GM20431 (cell line): ENCODE measurements around the gene SMARCD3.

ENCODE experiments used
- in situ Hi-C: fragments of 300-500 bp; cut with MseI, MboI; formaldehyde crosslinking; loops from one replicate; pipeline ENCODE4 v1.15.0; 2020; ENCODE audit warnings: low sequenced_read_pairs; ENCODE audit not compliant: unreplicated experiment

SMARCD3 gene

DNA sequence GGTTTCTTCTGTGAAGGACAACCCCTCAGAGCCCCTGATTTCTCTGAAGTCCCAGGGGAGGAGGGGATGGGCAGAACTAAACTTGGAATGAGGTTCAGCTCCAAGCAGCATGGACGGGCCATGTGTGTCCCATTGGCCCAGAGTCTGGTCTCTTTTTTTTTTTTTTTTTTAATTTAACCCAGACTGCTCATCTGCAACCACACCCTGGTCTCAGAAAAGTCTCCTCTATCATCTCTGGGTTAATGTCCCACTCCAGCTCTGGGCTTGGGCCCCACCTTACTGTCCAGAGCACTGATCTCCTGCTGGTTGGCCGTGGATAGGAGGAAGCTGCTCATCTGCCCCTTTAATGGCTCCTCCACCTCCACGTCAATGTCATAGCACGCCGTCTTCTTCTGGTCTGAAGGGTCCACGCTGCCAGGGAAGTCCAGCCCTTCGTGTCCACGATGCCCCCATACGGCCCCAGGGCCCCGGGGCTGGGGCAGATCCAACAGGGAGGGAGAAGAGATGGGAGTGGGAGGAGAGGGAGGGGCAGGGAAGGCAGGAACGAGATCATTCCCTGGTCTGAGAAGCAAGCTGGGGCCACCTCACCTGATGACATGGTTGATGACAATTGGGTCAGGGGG, 8.5 kb downstream of the SMARCD3 start:
- in situ Hi-C loops = no loop called here

DNA sequence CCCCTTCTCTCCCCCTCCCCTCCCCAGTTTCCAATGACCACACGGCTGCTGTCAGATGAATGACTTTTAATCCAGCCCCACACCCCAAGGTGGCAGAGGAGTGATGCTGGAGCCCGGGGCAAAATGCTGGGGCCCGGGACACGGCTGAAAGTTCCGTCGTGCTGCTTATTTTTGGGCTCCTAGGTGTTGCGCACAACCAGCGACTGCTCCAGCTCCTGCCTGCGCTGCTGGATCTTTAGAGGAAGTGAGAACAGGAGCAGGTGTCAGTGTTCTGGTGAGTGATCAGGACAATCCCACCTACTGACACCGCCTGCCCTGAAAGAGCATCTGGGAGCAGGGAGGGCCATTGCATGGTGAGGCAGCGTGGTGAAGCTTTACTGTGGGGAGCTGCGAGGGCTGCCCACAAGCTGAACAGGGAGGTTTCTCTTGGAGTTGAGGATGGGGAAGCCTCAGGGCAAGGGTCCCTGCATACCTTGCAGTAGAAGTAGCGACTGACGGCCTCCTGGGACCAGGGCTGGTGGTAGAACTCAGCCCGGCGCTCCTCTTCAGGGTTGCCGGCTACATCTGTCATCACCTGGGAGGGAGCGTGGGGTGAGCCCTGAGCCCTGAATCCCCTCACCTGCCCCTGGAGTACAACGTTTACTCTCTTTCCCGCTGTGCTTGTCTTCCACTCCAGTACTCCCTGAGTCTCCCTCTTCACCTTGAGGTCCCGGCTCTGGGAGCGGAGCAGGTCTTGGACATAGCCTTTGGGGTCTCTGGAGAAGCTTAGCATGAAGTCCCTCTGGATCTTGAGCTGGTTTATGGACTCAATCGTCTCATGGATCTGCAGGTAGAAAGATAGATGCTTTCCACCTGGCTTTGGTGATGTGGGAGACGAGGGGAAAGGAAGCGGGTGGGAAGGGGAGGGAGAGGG, 9.3 kb downstream of the SMARCD3 start:
- in situ Hi-C loops = no loop called here

DNA sequence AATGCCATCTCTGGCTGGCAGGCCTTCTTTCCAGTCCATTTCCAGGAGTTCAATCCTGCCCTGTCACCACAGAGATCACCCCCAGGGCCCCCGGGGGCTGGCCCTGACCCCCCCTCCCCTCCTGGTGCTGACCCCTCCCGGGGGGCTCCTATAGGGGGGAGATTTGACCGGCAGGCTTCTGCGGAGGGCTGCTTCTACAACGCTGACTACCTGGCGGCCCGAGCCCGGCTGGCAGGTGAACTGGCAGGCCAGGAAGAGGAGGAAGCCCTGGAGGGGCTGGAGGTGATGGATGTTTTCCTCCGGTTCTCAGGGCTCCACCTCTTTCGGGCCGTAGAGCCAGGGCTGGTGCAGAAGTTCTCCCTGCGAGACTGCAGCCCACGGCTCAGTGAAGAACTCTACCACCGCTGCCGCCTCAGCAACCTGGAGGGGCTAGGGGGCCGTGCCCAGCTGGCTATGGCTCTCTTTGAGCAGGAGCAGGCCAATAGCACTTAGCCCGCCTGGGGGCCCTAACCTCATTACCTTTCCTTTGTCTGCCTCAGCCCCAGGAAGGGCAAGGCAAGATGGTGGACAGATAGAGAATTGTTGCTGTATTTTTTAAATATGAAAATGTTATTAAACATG, 10.2 kb downstream of the SMARCD3 start:
- in situ Hi-C loops = no loop called here

DNA sequence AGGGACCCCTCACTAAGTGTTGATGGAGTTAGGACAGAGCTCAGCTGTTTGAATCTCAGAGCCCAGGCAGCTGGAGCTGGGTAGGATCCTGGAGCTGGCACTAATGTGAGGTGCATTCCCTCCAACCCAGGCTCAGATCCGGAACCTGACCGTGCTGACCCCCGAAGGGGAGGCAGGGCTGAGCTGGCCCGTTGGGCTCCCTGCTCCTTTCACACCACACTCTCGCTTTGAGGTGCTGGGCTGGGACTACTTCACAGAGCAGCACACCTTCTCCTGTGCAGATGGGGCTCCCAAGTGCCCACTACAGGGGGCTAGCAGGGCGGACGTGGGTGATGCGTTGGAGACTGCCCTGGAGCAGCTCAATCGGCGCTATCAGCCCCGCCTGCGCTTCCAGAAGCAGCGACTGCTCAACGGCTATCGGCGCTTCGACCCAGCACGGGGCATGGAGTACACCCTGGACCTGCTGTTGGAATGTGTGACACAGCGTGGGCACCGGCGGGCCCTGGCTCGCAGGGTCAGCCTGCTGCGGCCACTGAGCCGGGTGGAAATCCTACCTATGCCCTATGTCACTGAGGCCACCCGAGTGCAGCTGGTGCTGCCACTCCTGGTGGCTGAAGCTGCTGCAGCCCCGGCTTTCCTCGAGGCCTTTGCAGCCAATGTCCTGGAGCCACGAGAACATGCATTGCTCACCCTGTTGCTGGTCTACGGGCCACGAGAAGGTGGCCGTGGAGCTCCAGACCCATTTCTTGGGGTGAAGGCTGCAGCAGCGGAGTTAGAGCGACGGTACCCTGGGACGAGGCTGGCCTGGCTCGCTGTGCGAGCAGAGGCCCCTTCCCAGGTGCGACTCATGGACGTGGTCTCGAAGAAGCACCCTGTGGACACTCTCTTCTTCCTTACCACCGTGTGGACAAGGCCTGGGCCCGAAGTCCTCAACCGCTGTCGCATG, 11.0 kb downstream of the SMARCD3 start:
- in situ Hi-C loops = no loop called here

DNA sequence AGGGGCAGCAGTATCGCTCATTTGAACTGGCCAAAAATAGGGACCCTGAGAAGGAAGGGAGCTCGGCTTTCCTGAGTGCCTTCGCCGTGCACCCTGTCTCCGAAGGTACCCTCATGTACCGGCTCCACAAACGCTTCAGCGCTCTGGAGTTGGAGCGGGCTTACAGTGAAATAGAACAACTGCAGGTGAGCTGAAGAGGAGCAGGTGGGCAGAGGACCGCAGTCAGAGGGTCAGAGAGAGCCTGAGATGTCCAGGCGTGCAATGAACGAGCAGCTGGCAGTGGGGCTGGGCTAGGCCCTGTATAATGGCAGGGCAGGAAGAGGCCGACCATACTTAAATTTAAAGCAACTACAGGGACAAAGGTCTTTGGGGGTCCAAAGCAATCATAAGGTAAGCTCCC, 12.1 kb downstream of the SMARCD3 start:
- in situ Hi-C loops = no loop called here

DNA sequence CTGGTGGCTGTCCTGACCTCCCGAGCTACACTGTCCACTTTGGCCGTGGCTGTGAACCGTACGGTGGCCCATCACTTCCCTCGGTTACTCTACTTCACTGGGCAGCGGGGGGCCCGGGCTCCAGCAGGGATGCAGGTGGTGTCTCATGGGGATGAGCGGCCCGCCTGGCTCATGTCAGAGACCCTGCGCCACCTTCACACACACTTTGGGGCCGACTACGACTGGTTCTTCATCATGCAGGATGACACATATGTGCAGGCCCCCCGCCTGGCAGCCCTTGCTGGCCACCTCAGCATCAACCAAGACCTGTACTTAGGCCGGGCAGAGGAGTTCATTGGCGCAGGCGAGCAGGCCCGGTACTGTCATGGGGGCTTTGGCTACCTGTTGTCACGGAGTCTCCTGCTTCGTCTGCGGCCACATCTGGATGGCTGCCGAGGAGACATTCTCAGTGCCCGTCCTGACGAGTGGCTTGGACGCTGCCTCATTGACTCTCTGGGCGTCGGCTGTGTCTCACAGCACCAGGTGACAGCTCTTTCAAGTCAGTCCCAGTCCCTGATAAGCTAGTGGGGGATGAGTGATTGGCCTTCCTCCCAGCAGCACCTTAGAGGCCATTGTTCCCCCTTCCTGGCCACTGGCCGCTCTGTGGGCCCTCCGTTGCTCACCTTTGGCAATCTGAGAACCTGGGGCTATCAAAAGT, 13.3 kb downstream of the SMARCD3 start:
- in situ Hi-C loops = no loop called here

DNA sequence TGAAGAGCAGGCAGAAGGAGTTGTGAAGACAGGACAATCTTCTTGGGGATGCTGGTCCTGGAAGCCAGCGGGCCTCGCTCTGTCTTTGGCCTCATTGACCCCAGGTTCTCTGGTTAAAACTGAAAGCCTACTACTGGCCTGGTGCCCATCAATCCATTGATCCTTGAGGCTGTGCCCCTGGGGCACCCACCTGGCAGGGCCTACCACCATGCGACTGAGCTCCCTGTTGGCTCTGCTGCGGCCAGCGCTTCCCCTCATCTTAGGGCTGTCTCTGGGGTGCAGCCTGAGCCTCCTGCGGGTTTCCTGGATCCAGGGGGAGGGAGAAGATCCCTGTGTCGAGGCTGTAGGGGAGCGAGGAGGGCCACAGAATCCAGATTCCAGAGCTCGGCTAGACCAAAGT, 14.7 kb downstream of the SMARCD3 start:
- in situ Hi-C loops = no loop called here

DNA sequence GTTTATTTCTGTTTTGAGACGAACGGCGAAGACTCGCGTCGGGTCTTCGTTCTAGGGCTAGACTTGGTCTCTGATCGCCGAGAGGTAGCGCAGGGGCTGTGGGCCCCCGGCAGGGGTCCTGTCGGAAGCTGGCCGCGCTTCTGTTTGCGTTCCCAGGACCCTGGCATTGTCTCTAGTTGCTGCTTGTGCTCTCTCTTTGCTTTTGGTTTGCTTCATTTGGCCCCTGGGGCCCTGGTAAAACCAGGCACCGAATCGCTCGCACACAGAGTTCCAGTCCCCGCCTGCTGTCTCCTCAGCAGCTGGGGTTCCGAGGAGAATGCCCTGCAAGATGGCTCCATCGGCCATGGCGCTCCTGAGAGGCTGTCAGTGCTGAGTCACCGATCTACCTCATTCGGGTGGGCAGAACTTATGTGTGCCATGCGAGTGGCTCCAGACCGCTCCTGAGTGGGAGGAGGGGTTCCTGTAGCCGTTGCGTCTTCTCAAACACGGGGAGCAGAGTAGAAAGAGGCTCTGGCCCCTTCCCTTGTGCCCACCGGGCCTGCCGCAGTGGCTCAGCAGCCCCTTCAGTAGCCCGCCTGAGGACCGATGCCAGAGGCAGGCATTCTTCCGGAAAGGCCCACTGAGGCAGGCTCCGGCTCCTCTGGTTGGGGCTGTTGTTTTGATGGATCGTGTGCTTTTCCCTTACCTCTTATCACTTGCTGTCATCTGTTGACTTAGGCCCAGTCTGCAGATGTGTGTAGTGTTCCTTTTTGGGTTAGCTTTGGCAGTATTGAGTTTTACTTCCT, 15.4 kb downstream of the SMARCD3 start:
- in situ Hi-C loops = no loop called here

DNA sequence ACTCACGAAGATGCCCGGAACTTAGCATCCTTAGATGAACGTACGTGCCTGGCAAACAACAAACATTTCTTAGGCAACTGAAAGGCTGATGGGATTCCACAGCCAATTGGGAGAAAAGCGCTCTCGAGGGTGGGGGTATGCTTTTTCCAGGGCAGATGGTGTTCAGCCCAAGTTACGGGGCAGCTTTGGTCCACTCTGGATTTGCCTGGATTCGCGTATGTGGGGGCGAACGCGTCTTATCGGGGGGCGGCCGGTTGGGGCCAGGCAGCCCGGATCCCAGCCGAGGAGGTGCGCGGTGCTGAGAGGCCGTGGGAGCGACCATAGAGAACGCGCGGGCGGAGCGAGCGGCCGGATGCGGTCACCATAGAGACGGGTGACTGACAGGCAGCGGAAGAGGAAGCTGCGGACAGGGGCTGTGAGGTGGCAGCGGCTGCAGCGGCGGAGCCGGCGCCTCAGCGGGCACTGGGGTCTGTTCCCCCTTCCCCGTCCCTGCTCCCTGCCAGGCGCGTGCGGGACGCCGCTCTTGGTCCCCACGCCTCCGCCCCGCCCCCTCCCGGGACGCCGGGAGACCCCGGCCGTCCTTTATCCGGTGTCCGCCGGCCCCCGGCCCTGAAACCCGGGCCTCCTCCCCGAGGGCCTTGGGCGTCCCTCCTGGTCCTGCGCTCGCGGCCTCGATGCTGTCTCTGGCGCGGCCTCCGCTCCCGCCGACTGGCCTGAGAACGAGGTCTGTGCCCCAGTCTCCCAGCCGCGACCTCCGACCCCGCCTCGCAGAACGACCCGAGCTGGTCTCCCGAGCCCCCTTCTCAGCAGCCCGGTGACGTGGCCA, 16.2 kb downstream of the SMARCD3 start, which contains the start of gene CHPF2:
TSS of gene CHPF2 (plus strand) at position 393 of the 826 bp plus-strand sequence. CDS start 1,529 bp downstream, outside the sequence.
- in situ Hi-C loops = no loop called here

DNA sequence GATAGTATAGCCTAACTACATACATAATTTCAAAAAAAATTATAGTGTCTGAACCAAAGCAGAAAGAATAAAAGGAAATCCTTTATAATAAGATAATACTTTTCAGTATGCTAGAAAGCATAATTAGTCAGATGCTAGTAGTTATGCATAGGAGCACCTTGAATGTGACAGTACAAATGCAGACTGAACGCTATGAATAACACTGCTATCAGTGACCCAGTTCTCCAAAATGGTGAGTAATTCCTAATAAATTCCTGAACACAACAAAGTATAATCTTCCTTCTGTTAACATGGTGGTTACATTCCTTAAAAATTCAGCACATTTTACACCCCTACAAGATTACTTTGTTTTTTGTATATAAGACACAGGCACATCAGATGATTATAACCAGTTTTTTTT, 17.4 kb downstream of the SMARCD3 start:
- in situ Hi-C loops = no loop called here

DNA sequence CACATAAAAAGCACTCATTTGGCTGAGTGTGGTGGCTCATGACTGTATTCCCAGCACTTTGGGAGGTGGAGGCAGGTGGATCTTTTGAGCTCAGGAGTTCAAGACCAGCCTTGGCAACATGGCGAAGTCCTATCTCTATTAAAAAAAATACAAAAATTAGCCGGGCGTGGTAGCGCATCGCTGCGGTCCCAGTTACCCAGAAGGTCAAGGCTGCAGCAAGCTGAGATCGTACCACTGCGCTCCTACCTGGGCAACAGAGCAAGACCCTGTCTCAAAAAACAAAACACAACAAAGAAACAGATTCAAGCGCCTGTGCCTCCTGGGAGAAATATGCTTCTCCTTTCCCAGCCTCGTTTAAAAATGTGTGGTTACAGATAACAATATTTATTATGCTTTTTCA, 19.2 kb downstream of the SMARCD3 start:
- in situ Hi-C loops = no loop called here

DNA sequence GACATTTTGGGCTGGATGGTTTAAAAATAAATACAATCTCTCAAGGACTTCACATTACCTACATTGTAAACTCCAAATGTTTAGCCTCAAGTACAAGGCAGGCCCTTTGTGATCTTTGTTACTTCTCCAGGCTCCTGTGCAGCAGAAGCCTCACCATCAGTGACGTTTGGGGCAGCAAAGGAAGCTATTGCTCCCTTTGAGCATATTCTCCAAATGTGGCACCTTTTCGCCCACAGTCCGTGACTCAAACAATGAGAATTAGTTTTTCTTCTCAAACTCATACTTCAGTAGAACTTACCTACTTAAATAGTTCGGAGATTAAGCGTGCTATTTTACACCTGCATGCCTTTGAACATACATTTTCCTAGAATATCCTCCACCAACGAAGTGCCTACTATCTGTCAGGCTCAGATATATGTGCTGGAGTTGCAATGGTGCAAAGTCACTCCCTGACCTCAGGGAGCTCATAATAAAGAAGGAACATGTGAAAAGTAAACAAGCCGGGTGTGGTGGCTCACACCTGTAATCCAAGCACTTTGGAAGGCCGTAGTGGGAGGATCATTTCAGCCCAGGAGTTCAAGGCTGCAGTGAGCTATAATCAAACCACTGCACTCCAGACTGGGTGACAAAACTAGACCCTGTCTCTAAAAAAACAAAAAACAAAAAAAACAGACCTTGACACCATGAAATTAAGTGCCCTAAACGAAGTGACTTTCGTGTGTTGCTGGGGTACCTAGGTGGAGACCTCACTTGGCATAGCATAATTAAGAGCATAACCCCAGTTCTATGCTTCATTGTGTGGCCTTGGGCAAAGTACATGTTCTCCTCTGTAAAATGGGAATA, 20.2 kb downstream of the SMARCD3 start:
- in situ Hi-C loops = no loop called here

DNA sequence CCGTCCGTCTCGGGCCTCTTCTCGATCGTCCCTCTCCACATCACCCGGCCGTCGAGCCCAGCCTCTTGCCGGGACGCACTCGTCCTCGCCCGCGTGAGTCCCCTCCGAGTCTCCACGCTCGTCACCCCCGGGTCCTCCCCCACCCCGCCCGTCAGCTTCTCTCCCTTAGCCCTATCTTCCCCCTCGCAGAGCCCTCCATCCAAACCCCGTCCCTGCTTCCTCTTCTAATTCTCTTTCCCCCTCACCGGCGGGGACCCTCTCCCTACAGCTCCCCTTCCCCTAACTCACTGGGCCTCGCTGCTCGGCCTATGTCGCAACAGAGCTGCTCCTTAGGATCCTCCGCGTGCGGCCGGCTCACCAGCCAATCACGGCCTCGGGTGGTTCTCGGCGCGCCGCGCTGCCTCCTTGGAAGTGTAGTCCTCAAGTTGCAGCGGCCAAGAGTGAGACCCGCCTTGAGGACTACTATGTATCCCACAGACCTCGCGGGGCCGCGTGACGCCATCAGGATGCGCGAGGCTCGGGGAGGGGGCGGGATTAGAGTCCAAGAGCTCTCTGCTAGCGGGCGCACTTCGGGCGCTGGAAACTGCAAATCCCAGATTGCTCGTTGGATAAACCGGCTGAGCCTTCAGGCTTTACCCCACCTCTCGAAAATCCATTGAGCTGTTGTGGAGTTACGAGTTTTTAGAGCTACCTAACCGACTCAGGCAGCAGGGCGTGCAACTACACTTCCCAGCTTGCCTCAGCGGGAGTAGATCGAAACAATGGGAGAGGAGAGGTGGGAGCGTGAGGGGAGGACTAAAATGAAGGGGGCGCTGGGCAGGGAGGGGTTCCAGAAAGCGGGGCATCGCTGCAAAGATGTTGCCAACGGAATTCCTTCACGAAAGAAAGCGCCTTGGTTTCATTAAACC, 21.4 kb downstream of the SMARCD3 start, which contains the start of gene ABCF2:
TSS of gene ABCF2 (minus strand) at position 331 of the 908 bp plus-strand sequence. CDS start 747 bp downstream, outside the sequence.
- in situ Hi-C loops = no loop called here

DNA sequence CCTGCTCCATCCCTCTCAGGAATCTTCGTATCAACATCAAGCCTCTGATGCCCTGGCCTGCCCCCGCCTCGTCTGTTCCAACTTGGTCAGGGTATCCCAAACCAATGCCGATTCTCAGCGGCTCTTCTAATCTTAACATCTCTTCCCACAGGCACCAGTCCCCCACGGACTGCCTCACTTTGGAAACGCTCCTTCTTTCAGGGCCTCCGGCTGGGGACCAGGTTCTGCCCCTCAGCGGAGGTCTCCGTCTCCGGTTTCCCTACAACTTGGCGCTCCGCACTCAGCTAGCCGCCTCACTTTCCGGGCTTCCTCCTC, 22.0 kb downstream of the SMARCD3 start:
- in situ Hi-C loops = no loop called here

DNA sequence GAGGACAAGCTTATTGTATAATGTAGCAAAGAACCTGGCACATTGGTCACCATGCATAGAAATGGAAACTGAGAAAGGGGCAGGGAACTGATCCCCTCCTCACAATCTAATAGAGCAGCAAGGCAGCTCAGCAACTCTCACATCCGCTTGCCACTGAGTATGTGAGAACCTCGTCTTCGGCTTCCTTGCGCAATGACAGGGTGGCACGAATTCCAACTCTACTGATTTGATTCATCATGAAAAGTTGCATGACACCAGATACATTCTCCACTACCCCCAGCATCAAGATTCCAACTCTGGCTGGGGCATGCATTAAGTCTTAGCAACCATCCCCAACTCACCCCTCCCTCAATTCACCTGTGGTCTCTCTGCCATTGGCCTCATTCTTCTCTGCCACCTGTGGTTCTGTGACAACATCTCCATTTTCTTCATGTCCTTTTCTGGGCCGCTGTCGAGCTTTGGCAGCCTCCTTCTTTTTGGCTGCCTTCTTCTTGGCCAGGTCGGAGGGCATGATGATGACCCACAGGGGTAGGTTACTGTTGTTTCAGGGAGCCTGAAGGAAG, 22.5 kb downstream of the SMARCD3 start:
- in situ Hi-C loops = no loop called here

DNA sequence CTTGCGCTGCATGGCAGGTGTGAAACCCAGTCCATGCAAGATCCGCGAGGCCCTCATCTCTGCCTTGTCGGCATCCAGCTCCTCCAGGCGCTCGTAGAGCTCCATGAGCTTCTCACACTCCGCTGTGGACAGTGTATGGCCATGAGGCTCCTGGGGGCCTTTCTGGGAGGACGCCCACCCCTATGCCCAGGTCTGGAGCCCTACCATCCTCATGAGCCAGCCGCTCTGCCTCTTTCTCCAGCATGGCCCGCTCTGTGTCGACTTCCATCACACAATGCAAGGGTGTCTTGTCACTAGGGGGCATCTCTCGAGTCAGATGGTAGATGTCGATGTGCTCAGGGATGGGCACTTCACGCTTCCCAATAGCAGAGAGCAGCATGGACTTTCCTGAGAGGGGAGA, 24.8 kb downstream of the SMARCD3 start:
- in situ Hi-C loops = no loop called here
